T-helper 2 cell treated with Interferon-gamma antibody and Interleukin-4, amounts not matched to agents 5 μg/mL and 100 μg/mL, for 36 hours (primary cell): Measurements from ENCODE around the gene PSMB10.
A peak's percentile ranks its signal among the peaks of the same experiment; 100 is the strongest.

ENCODE experiments used
- DNase-seq: peaks from one replicate; pipeline ENCODE4 v3.0.0; 2021; ENCODE audit warnings: low spot score
- H3K27ac Mint-ChIP-seq: one replicate; pipeline ENCODE4 v1.8.0; 2021; ENCODE audit warnings: mild to moderate bottlenecking, mixed read lengths
- H3K27me3 Mint-ChIP-seq: one replicate; pipeline ENCODE4 v1.8.0; 2021; ENCODE audit warnings: low read depth, mixed read lengths
- H3K36me3 Mint-ChIP-seq: one replicate; pipeline ENCODE4 v1.8.0; 2021; ENCODE audit warnings: low read depth, mixed read lengths
- H3K4me1 Mint-ChIP-seq: one replicate; pipeline ENCODE4 v1.8.0; 2021; ENCODE audit warnings: low read depth, mixed read lengths
- H3K4me3 Mint-ChIP-seq: one replicate; pipeline ENCODE4 v1.8.0; 2022; ENCODE audit warnings: mild to moderate bottlenecking, moderate library complexity, mixed read lengths
- H3K9me3 Mint-ChIP-seq: one replicate; pipeline ENCODE4 v1.8.0; 2021; ENCODE audit warnings: mixed read lengths

PSMB10 gene

GRCh38 chr16:67888331-67888730 is 48.3 kb downstream of the PSMB10 start:
- H3K9me3 Mint-ChIP-seq = no peaks in the 10 kb centered on the region
- H3K27ac Mint-ChIP-seq = no peak overlapping the region
- H3K36me3 Mint-ChIP-seq = peaks cover 11% of the 10 kb centered on the region
- DNase-seq = no peak
- H3K27me3 Mint-ChIP-seq = no peaks in the 10 kb centered on the region
- peaks cover 7% of the 10 kb centered on the region for H3K4me1 Mint-ChIP-seq
- H3K4me3 Mint-ChIP-seq = no peak overlapping the region

- no peaks in the 10 kb centered on the region for H3K27me3 Mint-ChIP-seq
- DNase-seq = no peak
- peaks cover 27% of the 10 kb centered on the region for H3K36me3 Mint-ChIP-seq
- no peak overlapping the region for H3K4me3 Mint-ChIP-seq
- peak overlapping the region; percentile 15 for H3K27ac Mint-ChIP-seq
- H3K9me3 Mint-ChIP-seq = no peaks in the 10 kb centered on the region
- no peaks in the 10 kb centered on the region for H3K4me1 Mint-ChIP-seq
Observed at GRCh38 chr16:67886387-67886786, 50.3 kb downstream of the PSMB10 start.

- no peak for DNase-seq
- peaks cover 30% of the 10 kb centered on the region for H3K36me3 Mint-ChIP-seq
- no peak overlapping the region for H3K4me3 Mint-ChIP-seq
- H3K9me3 Mint-ChIP-seq = no peaks in the 10 kb centered on the region
- H3K4me1 Mint-ChIP-seq = no peaks in the 10 kb centered on the region
- H3K27me3 Mint-ChIP-seq = no peaks in the 10 kb centered on the region
- H3K27ac Mint-ChIP-seq = no peak overlapping the region
Observed at GRCh38 chr16:67885976-67886375, 50.7 kb downstream of the PSMB10 start.

- DNase-seq = no peak
- Mint-ChIP-seq H3K27ac (no peak overlapping the region), H3K9me3 (no peaks in the 10 kb centered on the region), H3K36me3 (peaks cover 31% of the 10 kb centered on the region), H3K4me1 (no peaks in the 10 kb centered on the region), H3K27me3 (no peaks in the 10 kb centered on the region), H3K4me3 (no peak overlapping the region)
Observed at GRCh38 chr16:67885545-67885944, 51.1 kb downstream of the PSMB10 start.

GRCh38 chr16:67884684-67885083 is 52.0 kb downstream of the PSMB10 start, which contains the start of gene NRN1L:
Gene NRN1L, plus strand, starts transcription at chr16:67884885. Its CDS starts 19 bp downstream, at chr16:67884904.
- Mint-ChIP-seq H3K36me3 (peaks cover 34% of the 10 kb centered on the region), H3K4me1 (no peaks in the 10 kb centered on the region), H3K4me3 (no peak within 1 kb of the TSS), H3K27ac (no peak within 1 kb of the TSS), H3K27me3 (no peaks in the 10 kb centered on the region), H3K9me3 (no peaks in the 10 kb centered on the region)
- DNase-seq = no peak
